HG03159 (cell line): Measurements from ENCODE around the gene SRP68.

Experiments used
- ATAC-seq: cut with Tn5 transposase; IDR thresholded peaks from one replicate; pipeline ENCODE4 v1.9.1; 2021; ENCODE audit warnings: mild to moderate bottlenecking, moderate library complexity; ENCODE audit not compliant: unreplicated experiment

Gene SRP68

GRCh38 chr17:76000755-76001521 lies 71.4 kb downstream of the SRP68 start, which contains the start of gene CDK3:
Gene CDK3 (plus strand): TSS chr17:76000855. CDS start chr17:76001426, 571 bp downstream.
- ATAC-seq: no peak

GRCh38 chr17:76000016-76000754 lies 72.1 kb downstream of the SRP68 start:
- no peak for ATAC-seq

- ATAC-seq: no peak
Measured at GRCh38 chr17:75998327-75998795, 74.0 kb downstream of the SRP68 start.

GRCh38 chr17:75996665-75997590 lies 75.4 kb downstream of the SRP68 start:
- ATAC-seq: no peak

GRCh38 chr17:75995385-75995925 lies 76.9 kb downstream of the SRP68 start:
- ATAC-seq: no peak

GRCh38 chr17:75994802-75995370 lies 77.4 kb downstream of the SRP68 start:
- ATAC-seq: no peak

- ATAC-seq: no peak
Measured at GRCh38 chr17:75991396-75991795, 80.9 kb downstream of the SRP68 start.
